ENCODE results near the gene PCNT. TPM values are rescaled to one million over a fixed set of nuclear protein-coding genes. Genes with fewer than 3 reads are reported as not detected.
A peak's percentile ranks its signal among the peaks of the same experiment; 100 is the strongest.

Gene PCNT
- total RNA-seq, 1 experiment from 2014 or later = 39.6 TPM

DNA sequence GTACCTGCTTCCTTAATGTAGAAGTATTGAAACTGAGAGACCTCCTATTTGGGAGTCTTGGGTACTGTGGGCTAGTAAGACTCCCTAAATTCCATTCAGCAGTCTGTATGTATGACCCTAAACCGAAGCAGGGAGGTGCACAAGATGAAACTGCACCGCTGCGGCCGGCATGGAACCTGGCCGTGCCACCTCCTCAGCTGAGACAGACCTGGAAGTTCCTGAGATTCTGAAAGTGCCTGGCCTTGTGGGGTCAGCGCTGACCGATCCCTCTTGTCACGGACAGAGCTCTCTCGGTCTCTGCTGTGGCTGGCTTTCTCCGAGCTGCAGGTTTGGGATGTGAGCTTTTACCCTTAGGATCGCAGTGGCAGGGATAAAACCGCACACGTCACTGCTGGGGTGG lies 27.0 kb downstream of the PCNT start:
- H3K9me3 ChIP-seq (ENCODE audit: control insufficient read depth, low read depth, low read length) = no peaks in the 10 kb centered on the region
- TF ChIP-seq, protein P1, sequence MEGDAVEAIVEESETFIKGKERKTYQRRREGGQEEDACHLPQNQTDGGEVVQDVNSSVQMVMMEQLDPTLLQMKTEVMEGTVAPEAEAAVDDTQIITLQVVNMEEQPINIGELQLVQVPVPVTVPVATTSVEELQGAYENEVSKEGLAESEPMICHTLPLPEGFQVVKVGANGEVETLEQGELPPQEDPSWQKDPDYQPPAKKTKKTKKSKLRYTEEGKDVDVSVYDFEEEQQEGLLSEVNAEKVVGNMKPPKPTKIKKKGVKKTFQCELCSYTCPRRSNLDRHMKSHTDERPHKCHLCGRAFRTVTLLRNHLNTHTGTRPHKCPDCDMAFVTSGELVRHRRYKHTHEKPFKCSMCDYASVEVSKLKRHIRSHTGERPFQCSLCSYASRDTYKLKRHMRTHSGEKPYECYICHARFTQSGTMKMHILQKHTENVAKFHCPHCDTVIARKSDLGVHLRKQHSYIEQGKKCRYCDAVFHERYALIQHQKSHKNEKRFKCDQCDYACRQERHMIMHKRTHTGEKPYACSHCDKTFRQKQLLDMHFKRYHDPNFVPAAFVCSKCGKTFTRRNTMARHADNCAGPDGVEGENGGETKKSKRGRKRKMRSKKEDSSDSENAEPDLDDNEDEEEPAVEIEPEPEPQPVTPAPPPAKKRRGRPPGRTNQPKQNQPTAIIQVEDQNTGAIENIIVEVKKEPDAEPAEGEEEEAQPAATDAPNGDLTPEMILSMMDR (conservative IDR thresholded peaks at IDR 0.05) = no peak
- no peak overlapping the region for H3T11ph ChIP-seq (ENCODE audit: low read length)
- WGBS (ENCODE audit: extremely low coverage, insufficient read length, low lambda C conversion rate) = no CpG with 5 or more reads among the region's 13 CpGs
- H2BK20ac ChIP-seq (ENCODE audit: low read depth, low read length, poor library complexity, severe bottlenecking) = no peak overlapping the region
- H3K27me3 ChIP-seq (ENCODE audit: insufficient read depth, low read length) = no peaks in the 10 kb centered on the region
- no peak overlapping the region for H4K8ac ChIP-seq (replicated peaks; ENCODE audit: insufficient read length, low read depth, low read length)
- no peak overlapping the region for H2BK12ac ChIP-seq (ENCODE audit: insufficient read length, low read depth, low read length)
- H3K27ac ChIP-seq (ENCODE audit: insufficient read length, low read depth, low read length) = no peak overlapping the region
- H3K9ac ChIP-seq (ENCODE audit: extremely low read depth, insufficient read length, low read length) = no peak overlapping the region
- H2AK5ac ChIP-seq (ENCODE audit: insufficient read length, low read length) = no peak overlapping the region
- no peak for DNase-seq
- no peaks in the 10 kb centered on the region for H3K79me2 ChIP-seq (ENCODE audit: insufficient read depth, low read length)
- Mint-ChIP-seq H3K27me3 (ENCODE audit: low read depth) (no peaks in the 10 kb centered on the region), H3K4me3 (no peak overlapping the region), H3K27ac (peak overlapping the region in 1 of 3 experiments; percentile 46; a peak in 2 of 7 replicates), H3K36me3 (ENCODE audit: insufficient read depth in 1 of 3, low read depth in 3 of 3) (peaks cover 32 to 80% (median 76%) of the 10 kb centered on the region in 3 experiments; a peak in 6 of 7 replicates), H3K4me1 (no peaks in the 10 kb centered on the region), H3K9me3 (no peaks in the 10 kb centered on the region)
- no peak overlapping the region for H2BK120ac ChIP-seq (ENCODE audit: low read depth, low read length, poor library complexity, severe bottlenecking)
- no peak overlapping the region for H3K14ac ChIP-seq (ENCODE audit: insufficient read depth, low read length)
- H3K4me2 ChIP-seq (ENCODE audit: insufficient read depth, insufficient read length, low read length) = no peak overlapping the region
- no peak overlapping the region for H2BK5ac ChIP-seq (ENCODE audit: insufficient read length, low read length)
- H4K5ac ChIP-seq (ENCODE audit: insufficient read length, low read depth, low read length) = no peak overlapping the region
- H3K18ac ChIP-seq (ENCODE audit: insufficient read length, low read depth, low read length) = no peak overlapping the region
- no peaks in the 10 kb centered on the region for H3K23me2 ChIP-seq (ENCODE audit: insufficient read length, low read depth, low read length, poor library complexity, severe bottlenecking)
- no peak overlapping the region for H2BK15ac ChIP-seq (ENCODE audit: low read depth, low read length)
- H3K4me1 ChIP-seq (ENCODE audit: insufficient read depth, low read length) = no peaks in the 10 kb centered on the region
- no peak overlapping the region for H2AFZ ChIP-seq (ENCODE audit: low read length)
- no peaks in the 10 kb centered on the region for H3K79me1 ChIP-seq (ENCODE audit: insufficient read depth, low read depth, low read length, poor library complexity, severe bottlenecking)
- H3K4ac ChIP-seq (ENCODE audit: low read depth, low read length) = no peak overlapping the region
- H3K56ac ChIP-seq (ENCODE audit: insufficient read length, low read depth, low read length) = no peak overlapping the region
- H4K91ac ChIP-seq (ENCODE audit: insufficient read length, low read depth, low read length) = no peak overlapping the region
- no peak overlapping the region for H3K23ac ChIP-seq (ENCODE audit: insufficient read length, low read depth, low read length)
- H4K20me1 ChIP-seq (ENCODE audit: control insufficient read depth, insufficient read depth, insufficient read length) = no peaks in the 10 kb centered on the region

All from H9 (cell line).